ENCODE data around the gene KLRB1.
"Not testable (repeated sequence)": the region's sequence is repeated elsewhere in the genome, so short reads cannot be mapped to it uniquely, and the experiment has no call there.

The KLRB1 gene

GRCh38 chr12:9619411-9620179 is 11.9 kb upstream of the KLRB1 start:
- DNase-seq: no peak

GRCh38 chr12:9618906-9619305 is 11.2 kb upstream of the KLRB1 start:
- DNase-seq: not testable (repeated sequence)

- DNase-seq: no peak
Measured at GRCh38 chr12:9617124-9617523, 9.4 kb upstream of the KLRB1 start.

GRCh38 chr12:9615420-9616136 is 7.9 kb upstream of the KLRB1 start:
- DNase-seq: no peak

- DNase-seq: not testable (repeated sequence)
Measured at GRCh38 chr12:9610606-9611005, 2.9 kb upstream of the KLRB1 start.

- no peak for DNase-seq
Measured at GRCh38 chr12:9606736-9607372, 862 bp downstream of the KLRB1 start.

- no peak for DNase-seq
Measured at GRCh38 chr12:9606247-9606646, 1.5 kb downstream of the KLRB1 start.

GRCh38 chr12:9605483-9605882 is 2.2 kb downstream of the KLRB1 start:
- no peak for DNase-seq

- DNase-seq: no peak
Measured at GRCh38 chr12:9604287-9604686, 3.4 kb downstream of the KLRB1 start.

GRCh38 chr12:9600426-9600825 is 7.3 kb downstream of the KLRB1 start:
- not testable (repeated sequence) for DNase-seq

- DNase-seq: no peak
Measured at GRCh38 chr12:9598363-9598762, 9.4 kb downstream of the KLRB1 start.

- no peak for DNase-seq
Measured at GRCh38 chr12:9597365-9597764, 10.4 kb downstream of the KLRB1 start.

GRCh38 chr12:9590441-9590840 is 17.3 kb downstream of the KLRB1 start:
- no peak for DNase-seq

GRCh38 chr12:9588749-9589148 is 19.0 kb downstream of the KLRB1 start:
- DNase-seq: no peak

GRCh38 chr12:9587987-9588600 is 19.6 kb downstream of the KLRB1 start:
- no peak for DNase-seq

GRCh38 chr12:9577729-9578128 is 30.0 kb downstream of the KLRB1 start:
- DNase-seq: not testable (repeated sequence)

GRCh38 chr12:9567151-9567550 is 40.6 kb downstream of the KLRB1 start:
- not testable (repeated sequence) for DNase-seq

GRCh38 chr12:9566113-9566512 is 41.6 kb downstream of the KLRB1 start:
- DNase-seq: not testable (repeated sequence)

- not testable (repeated sequence) for DNase-seq
Measured at GRCh38 chr12:9564418-9564817, 43.3 kb downstream of the KLRB1 start.

- DNase-seq: not testable (repeated sequence)
Measured at GRCh38 chr12:9562841-9563453, 44.8 kb downstream of the KLRB1 start.

GRCh38 chr12:9545489-9545888 is 62.2 kb downstream of the KLRB1 start:
- DNase-seq: not testable (repeated sequence)

Data from NCI-H2081 (cell line).